ENCODE data around the gene TEX38. TPM values are rescaled to one million over a fixed set of nuclear protein-coding genes. Genes with fewer than 3 reads are reported as not detected.

TEX38 gene
- total and polyA plus RNA-seq, 2 of the 13 experiments (the other 11 are each of a cell fraction or from before 2014, with no cell fraction given) = 0.18 TPM; not detected in 1

DNA sequence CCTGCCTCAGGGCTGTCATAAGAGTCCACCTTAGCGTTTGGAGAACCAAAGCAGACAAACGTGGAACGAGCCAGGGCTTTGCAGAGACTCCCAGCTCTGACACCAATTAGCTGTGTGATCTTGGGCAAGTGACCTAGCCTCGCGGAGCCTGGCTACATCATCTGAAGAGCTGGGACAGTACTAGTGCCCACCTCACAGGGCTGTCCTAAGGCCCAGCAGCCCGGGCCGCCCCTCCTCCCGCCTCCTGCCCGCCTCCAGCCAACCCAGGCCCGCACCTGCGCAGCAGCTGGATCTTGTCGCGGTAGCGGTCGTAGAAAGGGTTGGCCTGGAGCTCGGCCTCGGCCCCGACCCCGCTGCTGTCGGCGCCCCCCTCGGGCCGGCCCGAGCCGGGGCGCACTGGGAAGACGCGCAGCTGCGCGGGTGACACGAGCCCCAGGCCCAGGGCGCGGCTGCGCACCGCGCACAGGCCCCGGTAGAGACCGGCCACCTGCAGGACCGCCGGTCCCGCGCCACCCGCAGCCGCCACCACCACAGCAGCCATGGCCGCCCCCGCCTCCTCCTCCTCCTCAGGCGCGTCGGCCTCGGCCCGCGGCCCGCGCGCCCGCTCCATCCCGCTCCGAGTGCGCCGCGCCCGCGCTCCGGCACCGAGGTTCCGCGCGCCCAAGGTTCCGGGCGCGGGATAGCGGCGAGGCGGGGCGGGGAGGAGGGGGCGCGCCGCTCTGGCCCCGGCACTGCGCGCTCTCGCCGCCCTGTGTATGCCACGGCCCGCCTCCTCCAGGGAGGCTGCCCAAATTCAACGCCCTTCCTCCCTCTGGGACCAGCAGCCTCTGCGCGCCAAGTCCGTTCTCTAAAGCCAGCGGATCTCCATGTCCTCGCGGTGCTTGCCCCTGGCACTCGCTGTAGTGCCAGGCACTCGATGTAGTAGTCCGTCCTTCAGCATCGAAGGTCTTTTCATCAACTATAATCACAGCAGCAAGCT, 3.6 kb upstream of the TEX38 start, which contains the start of gene ATPAF1 (continued):
- TF ChIP-seq, protein P1, sequence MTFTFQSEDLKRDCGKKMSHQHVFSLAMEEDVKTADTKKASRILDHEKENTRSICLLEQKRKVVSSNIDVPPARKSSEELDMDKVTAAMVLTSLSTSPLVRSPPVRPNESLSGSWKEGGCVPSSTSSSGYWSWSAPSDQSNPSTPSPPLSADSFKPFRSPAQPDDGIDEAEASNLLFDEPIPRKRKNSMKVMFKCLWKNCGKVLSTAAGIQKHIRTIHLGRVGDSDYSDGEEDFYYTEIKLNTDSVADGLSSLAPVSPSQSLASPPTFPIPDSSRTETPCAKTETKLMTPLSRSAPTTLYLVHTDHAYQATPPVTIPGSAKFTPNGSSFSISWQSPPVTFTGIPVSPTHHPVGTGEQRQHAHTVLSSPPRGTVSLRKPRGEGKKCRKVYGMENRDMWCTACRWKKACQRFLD (CRISPR knock-in tag; IDR thresholded peaks at IDR 0.05; ENCODE audit: borderline replicate concordance) = no peak
- TF ChIP-seq TOE1 (CRISPR knock-in tag; IDR thresholded peaks at IDR 0.05) = no peak
- TF ChIP-seq KLF12 (CRISPR knock-in tag; IDR thresholded peaks at IDR 0.05; ENCODE audit: borderline replicate concordance) = no peak
- TF ChIP-seq, protein P2, sequence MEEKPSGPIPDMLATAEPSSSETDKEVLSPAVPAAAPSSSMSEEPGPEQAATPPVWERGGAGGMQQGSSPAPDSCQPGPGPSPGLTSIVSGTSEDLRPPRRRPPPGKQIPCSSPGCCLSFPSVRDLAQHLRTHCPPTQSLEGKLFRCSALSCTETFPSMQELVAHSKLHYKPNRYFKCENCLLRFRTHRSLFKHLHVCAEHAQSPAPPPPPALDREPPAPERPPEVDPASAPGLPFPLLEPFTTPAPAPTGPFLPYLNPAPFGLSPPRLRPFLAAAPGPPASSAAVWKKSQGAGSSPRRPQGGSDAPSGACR (CRISPR knock-in tag; IDR thresholded peaks at IDR 0.05) = no peak
- TF ChIP-seq ZNF530 (CRISPR knock-in tag; IDR thresholded peaks at IDR 0.05; ENCODE audit: low read depth) = no peak
- TF ChIP-seq POLR2AphosphoS5 (IDR thresholded peaks at IDR 0.05; ENCODE audit: low read depth, low read length) = peak; percentile 51; the same call in 1 of the 2 replicates
- no peak for TF ChIP-seq ZBTB8A (CRISPR knock-in tag; IDR thresholded peaks at IDR 0.05; ENCODE audit: borderline replicate concordance, low read depth)
- TF ChIP-seq, protein P3, sequence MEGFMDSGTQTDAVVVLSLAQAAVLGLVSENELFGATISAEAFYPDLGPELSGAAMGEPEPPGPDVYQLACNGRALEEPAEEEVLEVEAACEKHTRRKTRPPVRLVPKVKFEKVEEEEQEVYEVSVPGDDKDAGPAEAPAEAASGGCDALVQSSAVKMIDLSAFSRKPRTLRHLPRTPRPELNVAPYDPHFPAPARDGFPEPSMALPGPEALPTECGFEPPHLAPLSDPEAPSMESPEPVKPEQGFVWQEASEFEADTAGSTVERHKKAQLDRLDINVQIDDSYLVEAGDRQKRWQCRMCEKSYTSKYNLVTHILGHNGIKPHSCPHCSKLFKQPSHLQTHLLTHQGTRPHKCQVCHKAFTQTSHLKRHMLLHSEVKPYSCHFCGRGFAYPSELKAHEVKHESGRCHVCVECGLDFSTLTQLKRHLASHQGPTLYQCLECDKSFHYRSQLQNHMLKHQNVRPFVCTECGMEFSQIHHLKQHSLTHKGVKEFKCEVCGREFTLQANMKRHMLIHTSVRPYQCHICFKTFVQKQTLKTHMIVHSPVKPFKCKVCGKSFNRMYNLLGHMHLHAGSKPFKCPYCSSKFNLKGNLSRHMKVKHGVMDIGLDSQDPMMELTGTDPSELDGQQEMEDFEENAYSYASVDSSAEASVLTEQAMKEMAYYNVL (CRISPR knock-in tag; IDR thresholded peaks at IDR 0.05; ENCODE audit: borderline replicate concordance) = peak; percentile 53; the same call in 1 of the 2 replicates
- TF ChIP-seq GTF3A (CRISPR knock-in tag; conservative IDR thresholded peaks at IDR 0.05) = no peak
- no peak for TF ChIP-seq PAX8 (CRISPR knock-in tag; IDR thresholded peaks at IDR 0.05; ENCODE audit: borderline replicate concordance)
- no peak for TF ChIP-seq ZNF180 (CRISPR knock-in tag; IDR thresholded peaks at IDR 0.05; ENCODE audit: borderline replicate concordance, low read depth)
- TF ChIP-seq, protein P4, sequence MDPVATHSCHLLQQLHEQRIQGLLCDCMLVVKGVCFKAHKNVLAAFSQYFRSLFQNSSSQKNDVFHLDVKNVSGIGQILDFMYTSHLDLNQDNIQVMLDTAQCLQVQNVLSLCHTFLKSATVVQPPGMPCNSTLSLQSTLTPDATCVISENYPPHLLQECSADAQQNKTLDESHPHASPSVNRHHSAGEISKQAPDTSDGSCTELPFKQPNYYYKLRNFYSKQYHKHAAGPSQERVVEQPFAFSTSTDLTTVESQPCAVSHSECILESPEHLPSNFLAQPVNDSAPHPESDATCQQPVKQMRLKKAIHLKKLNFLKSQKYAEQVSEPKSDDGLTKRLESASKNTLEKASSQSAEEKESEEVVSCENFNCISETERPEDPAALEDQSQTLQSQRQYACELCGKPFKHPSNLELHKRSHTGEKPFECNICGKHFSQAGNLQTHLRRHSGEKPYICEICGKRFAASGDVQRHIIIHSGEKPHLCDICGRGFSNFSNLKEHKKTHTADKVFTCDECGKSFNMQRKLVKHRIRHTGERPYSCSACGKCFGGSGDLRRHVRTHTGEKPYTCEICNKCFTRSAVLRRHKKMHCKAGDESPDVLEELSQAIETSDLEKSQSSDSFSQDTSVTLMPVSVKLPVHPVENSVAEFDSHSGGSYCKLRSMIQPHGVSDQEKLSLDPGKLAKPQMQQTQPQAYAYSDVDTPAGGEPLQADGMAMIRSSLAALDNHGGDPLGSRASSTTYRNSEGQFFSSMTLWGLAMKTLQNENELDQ (CRISPR knock-in tag; IDR thresholded peaks at IDR 0.05; ENCODE audit: borderline replicate concordance) = no peak
- TF ChIP-seq SKI (IDR thresholded peaks at IDR 0.05; ENCODE audit: partially characterized antibody) = no peak
- TF ChIP-seq, protein P5, sequence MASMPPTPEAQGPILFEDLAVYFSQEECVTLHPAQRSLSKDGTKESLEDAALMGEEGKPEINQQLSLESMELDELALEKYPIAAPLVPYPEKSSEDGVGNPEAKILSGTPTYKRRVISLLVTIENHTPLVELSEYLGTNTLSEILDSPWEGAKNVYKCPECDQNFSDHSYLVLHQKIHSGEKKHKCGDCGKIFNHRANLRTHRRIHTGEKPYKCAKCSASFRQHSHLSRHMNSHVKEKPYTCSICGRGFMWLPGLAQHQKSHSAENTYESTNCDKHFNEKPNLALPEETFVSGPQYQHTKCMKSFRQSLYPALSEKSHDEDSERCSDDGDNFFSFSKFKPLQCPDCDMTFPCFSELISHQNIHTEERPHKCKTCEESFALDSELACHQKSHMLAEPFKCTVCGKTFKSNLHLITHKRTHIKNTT (CRISPR knock-in tag; IDR thresholded peaks at IDR 0.05) = no peak
- TF ChIP-seq CHD2 (IDR thresholded peaks at IDR 0.05; ENCODE audit: low read depth, low read length) = no peak
- TF ChIP-seq NFE2L1 (CRISPR knock-in tag; IDR thresholded peaks at IDR 0.05; ENCODE audit: borderline replicate concordance) = no peak
- no peak for TF ChIP-seq ZNF33B (CRISPR knock-in tag; IDR thresholded peaks at IDR 0.05)
- no peak for TF ChIP-seq HOXD1 (CRISPR knock-in tag; IDR thresholded peaks at IDR 0.05)
- TF ChIP-seq, protein P6, sequence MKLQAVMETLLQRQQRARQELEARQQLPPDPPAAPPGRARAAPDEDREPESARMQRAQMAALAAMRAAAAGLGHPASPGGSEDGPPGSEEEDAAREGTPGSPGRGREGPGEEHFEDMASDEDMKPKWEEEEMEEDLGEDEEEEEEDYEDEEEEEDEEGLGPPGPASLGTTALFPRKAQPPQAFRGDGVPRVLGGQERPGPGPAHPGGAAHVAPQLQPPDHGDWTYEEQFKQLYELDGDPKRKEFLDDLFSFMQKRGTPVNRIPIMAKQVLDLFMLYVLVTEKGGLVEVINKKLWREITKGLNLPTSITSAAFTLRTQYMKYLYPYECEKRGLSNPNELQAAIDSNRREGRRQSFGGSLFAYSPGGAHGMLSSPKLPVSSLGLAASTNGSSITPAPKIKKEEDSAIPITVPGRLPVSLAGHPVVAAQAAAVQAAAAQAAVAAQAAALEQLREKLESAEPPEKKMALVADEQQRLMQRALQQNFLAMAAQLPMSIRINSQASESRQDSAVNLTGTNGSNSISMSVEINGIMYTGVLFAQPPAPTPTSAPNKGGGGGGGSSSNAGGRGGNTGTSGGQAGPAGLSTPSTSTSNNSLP (IDR thresholded peaks at IDR 0.05; ENCODE audit: low read depth, low read length) = no peak
